GM21367 (cell line): ENCODE data around the gene RPGRIP1L.
A peak's percentile ranks its signal among the peaks of the same experiment; 100 is the strongest.

Source experiments
- ATAC-seq: cut with Tn5 transposase; IDR thresholded peaks from one replicate; pipeline ENCODE4 v1.9.1; 2021; ENCODE audit not compliant: unreplicated experiment

RPGRIP1L gene

DNA sequence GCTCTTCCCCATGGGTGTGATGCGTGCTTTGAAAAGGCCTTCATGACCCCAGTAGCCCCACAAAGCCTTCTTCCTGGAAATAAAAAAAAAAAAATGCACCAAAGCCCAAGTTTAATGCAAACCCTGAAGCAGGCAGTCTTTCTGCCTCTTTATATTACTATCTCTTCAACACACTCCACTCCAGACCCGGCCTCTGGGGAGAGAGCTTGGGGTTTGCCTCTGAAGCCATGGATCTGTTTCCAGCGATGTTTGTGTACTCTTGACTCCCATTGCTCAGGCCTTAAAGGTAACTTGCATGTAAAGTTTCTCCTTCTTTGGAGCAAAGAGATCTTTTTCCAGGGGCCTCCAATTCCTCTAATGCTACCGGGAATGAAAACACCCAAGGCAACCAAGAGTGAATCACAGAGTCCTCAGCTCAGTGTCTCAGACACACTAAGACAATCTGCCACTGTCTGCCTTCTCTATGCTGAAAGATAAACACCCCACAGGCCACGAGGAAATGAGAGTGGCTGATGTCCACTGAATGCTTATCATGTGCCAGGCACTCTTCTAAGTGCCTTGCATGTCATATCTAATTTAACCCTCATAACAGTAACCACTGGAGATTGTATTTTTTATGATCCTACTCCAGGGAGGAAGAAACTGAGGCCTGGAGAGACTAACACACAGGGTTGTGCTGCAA lies 144.2 kb downstream of the RPGRIP1L start:
- no peak for ATAC-seq

DNA sequence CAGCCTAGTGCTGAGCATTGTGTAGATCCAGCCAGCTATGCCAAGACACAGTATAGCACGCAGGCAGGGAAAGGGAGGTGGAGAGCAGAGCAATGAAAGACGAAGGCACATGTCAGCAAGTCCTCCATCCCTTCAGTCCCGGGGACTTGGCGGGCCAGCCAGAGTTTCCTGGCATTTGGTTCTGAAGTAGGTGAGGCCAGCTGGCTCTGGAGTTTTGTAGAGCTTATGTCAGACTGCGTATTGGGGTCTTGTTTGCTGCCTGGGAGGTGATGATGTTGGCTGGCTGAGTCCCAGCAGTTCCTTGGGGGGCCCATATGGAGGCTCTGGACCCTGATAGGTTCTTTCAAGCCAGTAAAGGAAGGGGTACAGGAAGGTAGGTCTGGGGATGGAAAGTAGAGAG lies 144.9 kb downstream of the RPGRIP1L start:
- no peak for ATAC-seq

DNA sequence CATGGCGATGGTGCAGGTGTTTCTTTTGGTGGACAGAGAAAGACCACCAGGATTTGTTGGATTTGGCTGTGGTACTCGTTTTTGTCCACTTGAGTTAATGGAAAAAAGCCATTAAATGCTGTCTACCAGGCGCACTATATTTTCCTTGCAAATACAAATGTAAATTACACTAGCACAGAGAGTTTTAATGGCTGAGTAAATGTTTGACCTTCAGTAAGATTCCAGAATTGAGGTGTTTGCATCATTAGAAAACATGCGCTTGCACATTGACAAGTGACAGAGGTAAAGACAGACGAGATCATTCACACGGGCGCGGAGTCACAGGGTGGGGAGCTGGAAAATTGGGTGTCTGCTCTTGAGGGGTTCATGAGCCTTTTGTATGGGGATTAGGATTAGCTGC lies 147.1 kb downstream of the RPGRIP1L start:
- ATAC-seq = no peak

DNA sequence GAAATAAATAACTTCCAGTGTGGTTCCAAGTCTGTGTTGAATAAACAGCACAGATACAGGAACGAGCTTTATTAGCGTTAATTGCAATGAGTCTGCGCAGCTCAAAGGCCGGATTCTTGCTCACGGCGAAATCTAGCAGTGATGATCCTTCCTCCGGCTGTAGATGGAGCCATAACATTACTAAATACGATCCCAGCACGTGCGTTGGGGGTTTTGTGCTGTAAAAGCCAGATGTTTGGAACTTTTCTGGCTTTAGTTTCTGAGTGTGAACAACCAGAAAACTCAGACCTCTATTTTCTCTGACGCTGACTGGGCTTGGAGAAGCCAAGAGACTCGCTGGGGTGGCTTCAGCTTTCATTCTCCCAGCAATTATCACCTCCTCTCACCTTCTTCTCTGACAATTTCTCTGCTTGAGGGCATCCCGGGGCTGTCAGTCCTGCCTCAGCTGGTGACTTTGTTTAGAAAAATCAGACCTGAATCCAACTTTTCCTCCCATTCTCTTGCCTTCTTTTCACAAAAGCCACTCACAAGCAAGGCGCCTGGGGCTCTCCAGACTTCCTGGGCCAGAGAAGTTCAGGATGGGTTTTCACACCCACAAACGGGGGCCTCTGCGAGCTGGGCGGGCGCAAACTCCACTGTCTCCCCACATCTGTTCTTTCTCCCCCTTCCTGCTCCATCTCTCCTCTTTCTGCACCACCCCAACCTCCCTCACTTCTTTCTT lies 153.5 kb downstream of the RPGRIP1L start:
- peak; percentile 69 for ATAC-seq
